SK-MEL-5 (cell line): Measurements from ENCODE around the gene LMOD2. TPM values are rescaled to one million over a fixed set of nuclear protein-coding genes. Genes with fewer than 3 reads are reported as not detected.

Experiments used
- DNase-seq: peaks from one replicate; pipeline ENCODE4 v3.0.0-alpha.2; 2016; ENCODE audit warnings: low read depth, low spot score
- in situ Hi-C: cut with HindIII; loops from 2 replicates; pipeline ENCODE4 v1.10.0; 2016; ENCODE audit warnings: low sequenced_read_pairs, high pct_unique_total_duplicates, low pct_unique_long_range_greater_than_20kb
- total RNA-seq: library from RNA; depleted of rRNA; stranded (reverse); fragments of >200 nt; shearing (Covaris generic); gene quantifications from 2 replicates; pipeline ENCODE4 v1.2.3, GENCODE V29; 2014

Gene LMOD2
- total RNA-seq, 1 experiment from 2014 or later = not detected

- no peak for DNase-seq
- in situ Hi-C loops = no loop called here
Measured at GRCh38 chr7:123661765-123662164, 6.1 kb downstream of the LMOD2 start.

GRCh38 chr7:123662293-123662692 lies 6.6 kb downstream of the LMOD2 start:
- DNase-seq = no peak
- in situ Hi-C loops = no loop called here

GRCh38 chr7:123662755-123663154 lies 7.1 kb downstream of the LMOD2 start:
- in situ Hi-C loops = no loop called here
- no peak for DNase-seq

- in situ Hi-C loops = no loop called here
Measured at GRCh38 chr7:123663200-123663599, 7.5 kb downstream of the LMOD2 start.

DNA sequence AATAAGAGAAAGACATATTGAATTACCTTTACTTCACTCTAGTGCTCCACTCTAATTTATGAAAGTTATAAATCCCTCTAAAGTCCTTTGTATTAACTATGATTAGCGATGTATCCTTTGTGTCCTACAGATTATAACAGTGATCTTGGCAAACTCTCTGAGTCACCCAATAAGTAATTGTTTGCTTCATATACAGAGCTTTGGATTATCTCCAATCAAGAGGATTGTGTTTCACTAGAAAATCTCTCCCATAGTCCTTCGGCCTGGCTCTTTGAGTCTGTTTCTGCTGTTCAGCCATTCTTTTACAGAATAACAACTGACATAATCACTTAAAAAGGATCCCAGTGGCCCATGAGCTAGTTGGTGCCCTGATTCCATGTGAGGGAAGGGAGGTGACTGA lies 9.5 kb downstream of the LMOD2 start:
- DNase-seq = no peak
- in situ Hi-C loops = no loop called here

More at GRCh38 chr7:123663200-123663599, 7.5 kb downstream of the LMOD2 start:
- DNase-seq = no peak

- in situ Hi-C loops = no loop called here
- no peak for DNase-seq
Measured at GRCh38 chr7:123665896-123666295, 10.2 kb downstream of the LMOD2 start.

DNA sequence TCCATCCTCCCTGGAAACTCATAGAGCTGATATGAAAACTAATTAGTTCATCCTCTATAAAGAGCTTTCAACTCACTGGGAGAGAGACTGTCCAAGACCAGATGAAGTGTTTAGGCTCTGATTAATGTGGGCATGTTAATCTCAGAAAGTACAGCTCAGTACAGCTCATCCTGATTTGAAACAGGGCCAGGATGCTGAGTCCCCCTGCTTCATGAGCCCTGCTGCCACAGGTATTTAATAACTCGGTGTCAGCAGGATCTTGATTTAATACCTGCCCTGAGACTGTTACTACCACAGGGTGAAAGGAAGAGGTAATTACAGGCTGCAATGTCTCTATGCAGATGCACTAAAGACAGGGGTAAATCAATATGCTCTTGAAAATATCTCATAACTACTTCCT lies 10.8 kb downstream of the LMOD2 start:
- DNase-seq = no peak

GRCh38 chr7:123669485-123669884 lies 13.8 kb downstream of the LMOD2 start:
- no peak for DNase-seq

More for the DNA sequence above, 10.8 kb downstream of the LMOD2 start:
- in situ Hi-C loops = no loop called here

GRCh38 chr7:123673137-123673732 lies 17.6 kb downstream of the LMOD2 start:
- in situ Hi-C loops = no loop called here
- DNase-seq = no peak

More at GRCh38 chr7:123669485-123669884, 13.8 kb downstream of the LMOD2 start:
- in situ Hi-C loops = no loop called here

DNA sequence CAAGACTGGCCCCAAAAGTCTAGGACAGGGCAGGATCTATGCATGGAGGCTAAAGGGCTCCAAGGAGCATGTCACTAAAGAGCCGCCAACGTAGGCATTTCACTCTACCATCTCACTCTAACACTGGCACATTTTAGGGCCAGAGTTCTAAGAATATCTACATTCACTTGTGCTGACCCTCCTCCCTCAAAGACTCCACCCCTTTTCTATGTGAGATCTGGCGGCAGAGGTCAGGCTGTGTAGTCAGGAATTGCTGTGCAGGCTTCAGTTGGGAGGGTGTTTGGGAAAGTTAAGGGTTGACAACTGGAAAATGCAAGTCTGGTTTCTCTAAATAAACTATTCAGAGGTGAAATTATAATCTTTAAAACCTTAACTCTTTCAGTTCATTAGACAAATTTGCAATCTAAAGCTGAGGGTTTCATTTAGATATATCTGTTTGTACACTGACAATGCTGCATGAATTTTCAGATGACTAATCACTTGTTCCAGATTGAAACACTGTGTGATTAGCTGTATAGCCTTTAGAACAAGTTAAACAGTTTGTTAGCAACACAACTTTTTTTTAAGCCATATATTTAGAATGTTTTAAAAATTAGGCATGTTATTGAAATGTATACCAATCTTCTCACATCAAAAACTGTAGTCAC lies 18.2 kb downstream of the LMOD2 start:
- in situ Hi-C loops = no loop called here
- DNase-seq = no peak

- in situ Hi-C loops = no loop called here
- no peak for DNase-seq
Measured at GRCh38 chr7:123674399-123675180, 18.9 kb downstream of the LMOD2 start.

DNA sequence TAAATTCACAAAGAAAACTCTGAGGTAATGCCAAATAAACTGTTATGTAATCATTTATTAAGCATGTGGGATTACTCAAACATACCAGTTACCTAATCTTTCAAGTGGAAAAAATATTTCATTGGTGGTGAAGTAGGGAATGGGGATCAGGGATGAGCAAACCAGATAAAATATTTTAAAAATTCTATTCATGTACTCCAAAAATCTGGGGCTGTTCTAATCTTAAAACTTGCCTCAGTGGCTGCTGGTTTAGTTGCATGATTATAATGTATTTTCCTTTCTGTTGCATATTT lies 19.5 kb downstream of the LMOD2 start:
- in situ Hi-C loops = no loop called here
- DNase-seq = no peak

GRCh38 chr7:123677061-123677715 lies 21.5 kb downstream of the LMOD2 start:
- in situ Hi-C loops = no loop called here
- DNase-seq = no peak

GRCh38 chr7:123679614-123680013 lies 23.9 kb downstream of the LMOD2 start:
- no peak for DNase-seq
- in situ Hi-C loops = no loop called here

GRCh38 chr7:123680580-123680979 lies 24.9 kb downstream of the LMOD2 start:
- in situ Hi-C loops = no loop called here
- DNase-seq = no peak

- DNase-seq = no peak
- in situ Hi-C loops = no loop called here
Measured at GRCh38 chr7:123681561-123681960, 25.9 kb downstream of the LMOD2 start.

GRCh38 chr7:123682690-123683089 lies 27.0 kb downstream of the LMOD2 start:
- in situ Hi-C loops = no loop called here
- peak; percentile 82 for DNase-seq

GRCh38 chr7:123687161-123687560 lies 31.5 kb downstream of the LMOD2 start:
- DNase-seq = no peak
- in situ Hi-C loops = no loop called here
